Measurements from ENCODE around the gene GALNS.
"Not testable (repeated sequence)": the region's sequence is repeated elsewhere in the genome, so short reads cannot be mapped to it uniquely, and the experiment has no call there.

Gene GALNS

DNA sequence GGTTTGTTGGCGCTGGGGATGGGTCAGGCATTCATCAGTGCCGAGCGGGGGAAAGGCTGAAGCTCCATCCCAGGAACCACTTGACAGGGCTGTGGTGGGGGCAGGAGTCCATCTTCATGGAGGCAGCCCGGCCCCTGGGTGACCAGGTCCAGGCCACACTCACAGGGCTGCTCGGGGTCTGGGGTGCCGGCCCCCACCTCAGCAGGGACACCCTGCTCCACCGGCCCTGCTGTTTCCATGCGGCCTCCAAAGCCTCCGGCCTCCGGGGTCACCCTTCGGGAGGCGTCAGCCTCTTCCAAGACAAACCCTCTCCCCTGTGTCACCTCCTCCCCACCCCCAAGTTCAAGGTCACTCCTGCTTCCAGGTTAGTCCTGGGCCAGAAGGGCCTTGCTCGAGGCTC lies 22.1 kb downstream of the GALNS start:
- no peak for FAIRE-seq

DNA sequence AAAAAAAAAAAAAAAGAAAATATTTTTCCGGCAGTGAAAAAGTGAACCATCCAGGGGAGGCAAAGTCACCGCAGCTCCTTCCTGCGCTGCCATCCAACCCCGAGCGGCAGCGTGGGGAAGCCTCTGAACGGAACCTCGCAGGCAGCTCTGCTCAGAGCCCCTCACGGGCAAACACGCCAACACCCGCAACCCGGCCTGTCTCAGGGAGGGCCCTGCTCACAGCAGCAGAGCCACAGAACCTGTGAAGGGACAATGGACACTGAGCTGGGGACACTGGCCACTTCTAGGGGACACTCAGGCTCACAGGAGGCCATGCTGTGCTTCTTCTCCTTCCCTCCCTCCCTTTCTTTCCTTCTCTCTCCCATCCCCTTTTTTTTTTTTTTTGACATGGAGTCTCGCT lies 23.7 kb downstream of the GALNS start:
- no peak for FAIRE-seq

DNA sequence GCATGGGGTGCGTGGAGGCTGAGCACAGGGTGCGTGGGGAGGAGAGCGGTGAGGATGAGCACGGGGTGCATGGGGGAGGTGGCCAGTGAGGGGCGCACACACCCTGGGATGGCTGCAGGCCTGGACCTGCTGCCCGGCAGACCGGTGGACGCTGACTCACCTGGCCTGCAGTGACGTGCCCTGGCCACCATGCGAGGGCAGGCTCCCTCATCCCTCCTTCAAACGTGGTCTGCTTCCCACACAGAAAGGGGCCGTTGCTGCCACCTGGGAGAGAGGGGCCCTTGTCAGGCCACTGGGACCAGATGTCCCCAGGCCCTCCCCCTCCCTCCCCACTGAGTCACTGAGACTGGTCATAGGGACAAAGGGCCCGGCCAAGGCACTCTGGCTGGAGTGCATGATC lies 24.9 kb downstream of the GALNS start:
- FAIRE-seq, result no peak

DNA sequence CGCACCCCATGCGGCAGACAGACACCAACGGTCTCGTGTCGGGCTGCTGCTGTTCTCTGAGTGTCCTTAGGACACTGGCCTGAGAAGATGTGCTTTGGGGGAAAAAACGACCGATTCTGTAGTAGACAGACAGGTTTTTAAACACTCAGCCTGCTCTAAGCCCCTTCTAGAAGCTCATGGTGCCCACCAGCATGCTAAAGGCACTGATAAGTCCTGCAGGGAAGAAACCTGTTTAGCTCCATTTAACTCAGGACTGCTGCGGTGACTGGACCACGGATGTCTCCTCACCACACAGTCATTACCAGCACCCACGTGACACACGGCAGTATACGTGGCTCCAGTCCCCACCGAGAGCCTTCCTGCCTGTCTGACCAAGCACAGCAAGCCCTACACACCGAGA lies 26.0 kb downstream of the GALNS start:
- FAIRE-seq, result no peak

DNA sequence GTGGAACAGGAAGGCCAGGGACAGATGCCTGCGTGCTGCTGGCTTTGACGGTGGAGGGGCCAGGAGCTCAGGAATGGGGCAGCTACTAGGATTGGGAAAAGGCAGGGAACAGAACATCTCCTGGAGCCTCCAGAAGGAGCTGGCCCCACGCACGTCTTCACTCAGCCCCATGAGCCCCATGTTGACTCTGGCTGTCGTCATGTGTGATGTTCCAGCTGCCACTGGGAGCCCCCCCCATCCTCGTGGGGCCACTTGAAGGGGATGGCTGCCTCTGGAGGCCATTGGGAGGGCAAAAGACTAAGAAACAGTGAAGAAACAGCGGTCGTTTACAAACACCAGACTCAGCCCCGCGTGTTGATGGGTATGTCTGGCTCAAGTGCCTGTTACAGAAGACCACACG lies 26.5 kb downstream of the GALNS start:
- no peak for FAIRE-seq

DNA sequence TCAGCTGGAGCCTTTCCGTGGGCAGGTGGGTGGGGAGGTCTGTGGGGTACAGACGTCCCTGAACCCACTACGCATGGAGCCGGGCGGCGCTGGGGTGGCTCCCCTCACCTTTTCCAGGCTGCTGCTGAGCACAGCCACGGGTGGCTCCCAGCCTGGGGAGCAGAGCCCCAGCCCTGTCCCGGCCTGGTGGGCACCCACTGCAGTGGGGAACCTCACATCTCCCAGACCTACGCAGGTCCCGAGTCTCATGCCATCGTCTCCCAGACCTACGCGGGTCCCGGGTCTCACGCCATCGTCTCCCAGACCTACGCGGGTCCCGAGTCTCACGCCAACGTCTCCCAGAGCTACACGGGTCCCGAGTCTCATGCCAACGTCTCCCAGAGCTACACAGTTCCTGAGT lies 28.0 kb downstream of the GALNS start:
- FAIRE-seq, result no peak

DNA sequence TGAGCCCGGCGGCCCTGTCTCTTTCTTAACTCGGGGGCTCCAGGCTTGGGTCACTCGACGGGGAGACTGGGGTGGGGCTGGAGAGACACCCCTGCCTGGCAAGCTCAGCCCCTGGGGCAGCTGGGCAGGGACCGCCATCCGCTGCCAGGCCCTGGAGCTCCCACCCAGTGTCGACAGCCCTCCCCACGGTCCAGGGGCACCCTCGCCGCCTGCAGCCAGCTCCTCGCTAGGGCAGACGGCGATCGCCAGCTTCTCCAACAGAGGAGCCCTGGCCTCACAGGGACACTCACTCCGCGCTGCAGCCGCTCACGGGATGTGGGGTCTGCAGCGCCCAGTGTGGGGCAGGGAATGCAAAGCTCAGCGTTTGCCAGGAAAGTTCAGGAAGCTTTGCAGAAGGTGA lies 29.0 kb downstream of the GALNS start:
- no peak for FAIRE-seq

DNA sequence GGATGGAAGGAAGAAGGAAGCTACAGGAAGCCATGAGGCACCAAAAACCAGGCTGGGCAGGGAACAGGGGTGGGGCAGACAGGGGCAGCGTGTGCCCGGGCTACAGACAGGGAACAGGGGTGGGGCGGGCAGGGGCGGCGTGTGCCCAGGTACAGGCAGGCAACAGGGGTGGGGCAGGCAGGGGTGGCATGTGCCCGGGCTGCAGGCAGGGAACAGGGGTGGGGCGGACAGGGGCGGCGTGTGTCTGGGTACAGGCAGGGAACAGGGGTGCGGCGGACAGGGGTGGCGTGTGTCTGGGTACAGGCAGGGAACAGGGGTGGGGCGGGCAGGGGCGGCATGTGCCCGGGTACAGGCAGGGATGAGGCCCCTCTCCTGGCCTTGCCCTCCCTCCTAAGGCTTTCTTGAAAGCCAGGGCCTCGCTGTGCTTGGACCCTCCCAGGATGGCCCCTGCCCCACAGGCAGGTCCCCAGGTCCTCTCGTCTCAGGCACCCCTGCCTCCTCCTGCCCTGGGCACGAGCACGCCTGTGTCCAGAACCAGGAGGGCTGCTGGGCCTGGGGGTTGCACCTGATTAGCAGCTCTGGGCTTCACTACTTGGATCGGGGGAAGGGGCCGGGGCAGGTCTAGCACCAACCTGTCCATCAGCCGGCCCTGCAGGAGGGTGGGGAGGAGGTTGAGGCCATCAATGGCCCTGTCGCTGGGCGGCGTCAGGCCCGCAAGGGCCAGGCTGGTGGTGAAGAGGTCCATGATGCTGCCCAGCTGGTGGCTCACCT lies 30.5 kb downstream of the GALNS start:
- FAIRE-seq, result no peak

DNA sequence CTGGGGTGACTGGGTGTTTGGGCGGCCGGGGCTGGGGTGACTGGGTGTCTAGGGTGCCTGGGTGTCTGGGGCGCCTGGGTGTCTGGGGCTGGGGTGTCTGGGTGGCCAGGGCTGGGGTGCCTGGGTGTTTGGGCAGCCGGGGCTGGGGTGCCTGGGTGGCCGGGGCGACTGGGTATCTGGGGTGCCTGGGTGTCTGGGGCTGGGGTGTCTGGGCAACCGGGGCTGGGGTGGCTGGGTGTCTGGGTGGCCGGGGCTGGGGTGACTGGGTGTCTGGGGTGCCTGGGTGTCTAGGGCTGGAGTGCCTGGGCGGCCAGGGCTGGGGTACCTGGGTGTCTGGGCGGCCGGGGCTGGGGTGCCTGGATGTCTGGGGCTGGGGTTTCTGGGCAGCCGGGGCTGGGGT lies 31.6 kb downstream of the GALNS start:
- FAIRE-seq, result no peak

DNA sequence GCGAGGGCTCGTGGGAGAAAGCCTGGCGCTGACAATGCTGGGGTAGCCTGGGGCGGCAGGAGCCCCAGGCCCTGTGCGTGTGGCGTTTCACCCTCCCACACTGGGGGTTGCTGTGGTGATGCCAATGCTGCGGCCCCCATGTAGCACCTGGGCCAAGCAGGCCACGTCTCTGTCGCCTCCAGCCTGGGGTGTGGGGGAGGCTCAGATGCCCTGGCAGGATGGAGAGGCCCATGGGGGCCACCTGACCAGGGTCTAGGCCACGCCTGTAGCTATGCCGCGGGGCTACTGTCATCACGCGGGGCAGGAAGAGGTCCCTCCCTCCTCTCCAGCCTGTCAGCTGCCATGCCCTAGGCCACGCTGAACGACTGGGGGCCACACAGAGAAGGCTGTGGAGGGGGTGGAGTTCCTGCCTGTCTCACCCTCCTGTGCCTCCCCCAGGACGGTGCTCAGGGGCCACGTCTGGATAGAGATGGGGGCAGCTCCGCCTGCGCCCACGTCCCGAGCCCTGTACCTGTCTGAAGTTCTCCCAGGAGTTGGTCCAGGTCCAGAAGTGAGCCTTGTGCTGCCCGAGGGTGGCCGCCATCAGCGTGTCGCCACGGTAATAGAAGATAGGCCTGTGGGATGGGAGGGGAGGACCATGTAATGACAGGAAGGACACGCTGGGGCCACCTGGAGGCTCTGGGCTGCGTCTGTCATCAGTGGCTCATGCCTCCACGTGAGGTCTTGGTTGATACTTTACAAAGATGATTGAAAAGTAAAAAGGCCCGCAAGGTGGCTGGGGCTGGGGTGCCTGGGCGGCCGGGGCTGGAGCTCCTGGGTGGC lies 32.3 kb downstream of the GALNS start:
- FAIRE-seq, result no peak

DNA sequence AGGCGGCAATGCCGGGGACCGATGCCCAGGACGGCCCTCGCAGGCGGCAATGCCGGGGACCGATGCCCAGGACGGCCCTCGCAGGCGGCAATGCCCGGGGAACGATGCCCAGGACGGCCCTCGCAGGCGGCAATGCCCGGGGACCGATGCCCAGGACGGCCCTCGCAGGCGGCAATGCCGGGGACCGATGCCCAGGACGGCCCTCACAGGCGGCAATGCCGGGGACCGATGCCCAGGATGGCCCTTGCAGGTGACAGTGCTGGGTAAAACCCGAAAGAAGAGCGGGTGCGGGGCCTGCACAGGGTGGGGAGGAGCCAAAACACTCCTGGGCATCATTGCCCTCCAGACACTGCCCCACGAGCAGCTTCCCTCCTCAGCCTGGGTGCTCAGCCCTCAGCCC lies 33.1 kb downstream of the GALNS start:
- FAIRE-seq, result not testable (repeated sequence)

DNA sequence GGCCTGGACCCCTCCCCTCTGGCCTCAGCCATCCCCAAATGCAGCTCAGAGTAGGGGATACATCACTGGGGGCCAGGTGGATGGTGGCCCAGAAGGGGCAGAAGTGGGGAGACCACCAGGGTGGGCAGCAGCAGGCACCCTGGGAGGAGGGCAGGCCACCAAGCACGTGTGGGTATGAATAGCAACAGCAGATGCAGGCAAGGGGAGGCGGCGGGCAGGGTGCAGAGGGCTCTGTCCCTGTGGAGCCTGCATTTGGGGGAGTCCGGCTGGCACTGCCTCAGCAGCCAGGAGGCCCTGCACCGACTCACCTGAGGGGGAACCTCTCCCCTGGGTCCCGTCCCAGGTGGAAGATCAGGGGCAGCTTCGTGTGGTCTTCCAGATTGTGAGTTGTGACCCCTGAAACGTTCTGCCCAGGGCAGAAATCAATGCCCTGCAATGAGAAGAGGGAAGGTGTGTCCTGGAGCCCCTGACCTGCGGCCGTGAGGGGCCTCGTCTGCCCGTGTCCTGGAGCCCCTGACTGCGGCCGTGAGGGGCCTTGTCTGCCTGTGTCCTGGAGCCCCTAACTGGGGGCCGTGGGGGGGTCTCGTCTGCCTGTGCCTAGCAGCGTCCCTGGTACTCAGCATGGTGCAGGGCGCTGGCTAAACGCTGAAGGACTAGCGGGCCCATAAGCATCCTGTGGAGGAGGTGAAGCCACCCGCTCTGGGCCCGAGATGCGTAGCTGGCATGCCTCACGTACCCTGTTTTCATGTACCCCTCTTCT lies 34.3 kb downstream of the GALNS start:
- FAIRE-seq, result no peak

DNA sequence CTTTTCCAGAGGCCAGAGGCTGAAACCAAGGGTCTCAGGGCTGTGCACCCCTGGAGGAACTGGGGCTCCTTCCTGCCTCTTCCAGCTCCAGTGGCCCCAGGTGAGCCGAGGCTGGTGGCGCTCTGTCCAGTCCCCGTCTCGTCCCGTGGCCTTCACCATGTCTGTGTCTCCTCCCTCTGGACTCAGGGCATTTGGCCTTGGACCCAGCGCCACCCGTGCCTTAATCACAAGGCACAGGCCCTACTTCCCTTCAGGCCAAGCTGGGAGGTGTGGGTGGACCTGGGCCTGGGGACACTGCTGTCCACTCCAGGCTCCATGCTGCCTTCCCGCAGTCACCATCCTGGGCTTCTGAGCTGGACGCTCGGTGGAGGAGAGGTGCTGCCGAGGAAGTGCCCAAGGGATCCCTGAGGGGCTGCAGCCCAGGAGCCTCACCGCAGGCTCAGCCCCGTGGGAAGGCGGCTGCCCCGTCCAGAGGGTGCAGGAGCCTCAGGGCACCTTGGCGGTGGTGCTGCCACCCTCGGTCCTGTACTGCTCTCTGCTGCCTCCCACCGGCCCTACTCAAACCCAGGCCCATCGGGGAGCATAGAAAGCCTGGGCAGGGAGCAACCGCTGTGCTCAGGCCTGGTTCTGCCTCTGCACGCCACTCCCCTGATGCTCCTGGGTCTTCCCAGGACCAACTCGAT lies 35.4 kb downstream of the GALNS start:
- no peak for FAIRE-seq

DNA sequence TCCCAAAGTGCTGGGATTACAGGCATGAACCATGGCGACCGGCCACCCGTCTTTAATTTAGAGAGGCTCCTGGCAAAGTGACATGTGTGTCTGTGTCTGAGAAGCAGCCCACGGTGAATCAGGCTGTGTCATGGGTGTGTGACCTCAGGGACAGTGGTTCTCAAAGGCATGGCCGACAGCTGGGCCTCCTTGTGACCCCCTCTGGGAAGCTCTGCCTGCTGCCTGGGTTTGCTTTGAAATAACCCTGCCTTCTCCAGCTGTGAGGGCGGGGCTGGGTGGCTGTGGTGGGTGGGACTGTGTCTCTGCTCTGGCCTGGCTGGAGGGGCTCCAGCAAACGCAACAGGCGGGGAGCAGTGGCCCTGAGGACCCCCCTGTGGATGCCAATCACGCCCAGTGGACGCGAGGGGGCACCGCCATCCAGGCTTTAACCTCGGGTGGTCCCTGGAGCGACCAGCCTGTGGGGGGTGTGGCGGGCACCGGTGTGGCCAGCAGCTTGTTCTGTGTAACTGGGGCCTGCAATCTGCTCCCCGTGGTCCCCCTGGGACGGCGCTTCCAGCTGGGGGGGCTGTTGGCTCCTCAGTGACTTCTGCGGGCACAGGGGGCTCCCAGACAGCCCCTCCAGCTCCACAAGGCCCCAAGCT lies 36.2 kb downstream of the GALNS start:
- FAIRE-seq, result no peak

DNA sequence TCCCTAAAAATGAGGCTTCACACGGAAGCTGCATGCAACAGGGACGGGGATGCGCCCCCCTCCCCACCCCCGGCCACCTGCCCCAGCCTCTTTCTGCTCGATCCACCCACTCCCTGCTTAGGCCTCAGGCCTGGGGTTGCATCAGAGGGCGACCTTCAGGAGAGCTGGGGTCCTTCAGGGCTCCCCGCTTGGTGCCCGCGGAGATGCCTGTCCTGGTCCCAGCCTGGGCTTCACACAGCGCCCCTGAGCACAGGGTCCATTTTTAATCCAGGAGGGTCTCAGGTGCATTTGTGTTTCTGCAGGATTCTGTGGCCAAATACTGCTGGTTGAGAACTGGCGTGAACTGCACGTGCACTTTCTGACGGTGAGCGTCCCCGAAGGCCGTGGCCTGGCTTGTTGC lies 37.6 kb downstream of the GALNS start:
- FAIRE-seq, result no peak

DNA sequence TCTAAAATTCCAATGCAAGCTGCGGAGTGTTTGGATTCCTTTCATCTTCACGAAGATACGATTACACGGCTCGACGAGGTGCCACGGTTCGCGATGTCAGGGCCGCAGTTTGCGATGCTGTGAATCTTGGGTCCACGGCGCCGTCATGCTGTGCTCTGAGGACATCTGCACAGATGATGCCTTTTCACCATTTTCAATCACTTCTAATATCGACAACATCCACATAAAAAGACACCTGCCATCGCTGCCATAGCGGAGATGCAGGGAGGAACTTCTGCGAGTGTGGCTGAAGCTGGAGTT lies 38.2 kb downstream of the GALNS start:
- no peak for FAIRE-seq

DNA sequence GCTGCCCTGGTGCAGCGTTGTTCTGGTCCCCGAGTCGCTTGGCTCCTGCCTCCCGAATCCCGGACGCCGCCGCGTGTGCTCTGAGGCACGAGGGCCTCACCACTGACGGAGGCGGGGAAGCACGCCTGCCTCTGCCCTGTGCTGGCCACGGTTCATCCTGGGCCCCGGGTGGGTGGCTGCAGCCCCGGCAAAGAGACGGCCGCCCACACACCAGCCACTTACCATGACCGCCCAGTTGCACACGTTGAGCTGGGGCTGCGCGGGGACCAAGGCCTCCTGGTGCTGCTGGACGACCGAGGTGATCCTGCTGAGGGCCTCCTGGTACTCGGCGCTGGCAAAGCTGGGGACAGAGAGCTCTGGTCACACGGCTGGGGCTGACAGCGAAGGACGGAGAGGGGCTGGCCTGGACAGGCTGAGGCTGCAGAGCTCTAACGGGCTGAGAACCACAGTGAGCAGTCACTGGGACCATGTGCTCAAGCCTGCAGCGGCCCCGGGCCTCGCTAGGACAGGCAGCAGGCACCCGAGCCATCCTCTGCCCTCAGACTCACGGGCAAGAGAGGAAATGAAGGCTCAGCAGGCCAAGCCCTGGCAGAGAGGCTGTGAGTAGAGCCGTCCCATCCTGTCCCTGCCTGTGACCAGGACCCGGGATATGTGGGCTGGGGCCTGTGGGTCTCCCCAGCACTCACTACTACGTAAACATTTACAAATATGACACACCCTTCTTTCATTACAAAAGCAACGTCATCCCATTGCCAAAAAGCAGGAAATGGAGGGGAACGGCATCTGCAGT lies 38.8 kb downstream of the GALNS start:
- no peak for FAIRE-seq

DNA sequence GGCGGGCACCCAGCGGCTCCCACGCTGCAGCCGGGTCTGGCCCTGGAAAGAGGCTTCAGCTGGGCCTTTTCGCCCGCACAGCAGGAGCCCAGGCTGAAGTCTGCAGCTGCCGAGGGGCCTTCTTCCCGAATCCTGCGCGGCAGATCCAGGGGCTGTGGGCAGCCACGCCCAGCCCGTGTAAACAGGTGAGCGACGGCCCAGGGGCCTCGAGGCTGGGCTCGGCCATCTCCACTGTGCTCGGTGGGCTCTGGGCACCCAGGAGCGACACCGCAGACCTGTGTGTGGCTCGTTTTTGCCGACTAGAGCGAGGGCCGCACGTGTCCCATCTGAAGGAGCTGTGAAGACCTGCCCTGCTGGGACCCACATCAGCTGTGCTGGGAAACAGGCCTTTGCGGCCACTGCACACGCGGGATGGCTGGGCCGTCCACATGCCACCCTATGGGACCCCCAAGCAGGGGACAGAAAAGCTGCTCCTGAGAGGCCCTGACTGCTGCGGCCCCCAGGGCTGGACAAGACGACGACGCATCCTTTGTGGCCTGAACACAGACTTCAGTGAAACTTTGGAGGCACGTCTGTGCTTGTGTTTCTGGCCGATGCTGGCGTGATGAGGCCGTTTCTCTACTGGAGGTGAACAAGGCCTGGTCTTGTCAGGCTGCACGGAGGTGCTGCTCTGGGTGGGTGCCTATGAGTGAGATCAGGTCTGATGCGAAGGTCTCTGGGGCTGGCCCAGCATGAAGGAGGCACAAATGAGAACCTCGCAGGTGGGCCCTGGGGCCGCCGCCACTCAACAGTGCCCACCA lies 39.8 kb downstream of the GALNS start:
- no peak for FAIRE-seq

DNA sequence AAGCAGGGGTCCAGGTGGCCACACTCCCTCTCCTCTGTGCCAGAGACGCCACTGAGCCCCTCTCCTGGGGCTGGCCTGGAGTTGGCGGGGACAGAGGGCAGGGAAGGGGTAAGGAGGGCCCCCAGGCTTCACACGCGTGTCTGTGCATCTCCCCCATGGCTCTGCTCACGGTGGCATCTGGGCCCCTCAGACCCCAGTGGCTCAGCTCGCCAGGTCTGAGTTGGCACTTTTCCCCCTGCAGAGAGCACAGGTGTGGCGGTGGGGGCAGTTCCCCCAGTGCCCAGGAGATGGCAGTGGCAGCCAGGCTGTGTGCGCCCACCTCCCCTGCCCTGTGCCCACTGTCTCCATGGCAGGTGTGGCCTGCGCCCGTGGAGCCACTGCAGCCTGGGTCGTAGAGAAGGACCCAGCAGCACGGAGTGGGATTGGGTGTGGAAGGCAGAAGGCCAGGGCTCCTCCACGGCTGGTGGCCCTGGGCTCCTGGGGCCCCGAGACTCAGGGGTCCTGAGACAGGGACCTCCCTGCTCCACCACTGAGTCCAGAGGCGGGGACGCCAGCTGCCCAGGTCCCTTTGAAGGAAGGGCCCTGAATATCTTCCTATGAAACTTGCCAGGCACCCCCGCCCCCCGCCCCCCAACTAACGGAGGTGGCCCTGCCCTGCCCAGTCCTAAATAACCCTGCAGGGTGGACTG lies 40.7 kb downstream of the GALNS start:
- FAIRE-seq, result no peak

DNA sequence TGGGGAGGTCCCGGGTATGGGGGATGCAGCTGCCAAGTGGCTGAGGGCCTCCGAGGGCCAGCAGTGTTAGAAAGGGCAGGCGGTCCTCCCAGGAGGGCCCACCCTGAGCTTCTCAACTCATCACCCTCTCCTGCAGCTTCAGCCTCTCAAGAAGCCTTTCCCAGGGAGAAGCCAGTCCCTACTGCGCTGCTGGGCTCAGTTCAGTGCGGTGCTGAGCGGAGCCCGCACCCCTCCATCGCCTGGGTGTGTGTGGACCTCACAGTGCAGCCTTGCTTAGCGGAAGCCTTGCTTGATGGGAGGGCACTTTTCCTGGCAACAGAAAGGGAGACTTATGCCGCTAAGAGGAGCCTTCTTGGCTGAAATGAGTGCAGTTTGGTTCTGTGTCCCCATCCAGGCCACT lies 41.5 kb downstream of the GALNS start:
- no peak for FAIRE-seq
